PC-3 (cell line): ENCODE results near the gene UGCG. TPM values are rescaled to one million over a fixed set of nuclear protein-coding genes. Genes with fewer than 3 reads are reported as not detected.

ENCODE experiments used
- ATAC-seq: fragments of 200-7000 bp; cut with Tn5 transposase; 2 replicates; pipeline ENCODE4 v1.9.1; 2020; ENCODE audit warnings: mild to moderate bottlenecking, moderate library complexity
- BruUV-seq: library from RNA; stranded (reverse); fragments of 400-500 nt; replicated peaks from 2 replicates; lab custom pipeline; 2021; lab: Mats Ljungman, UMichigan
- CTCF ChIA-PET: fragments of 300-600 bp; sonication (Branson Sonifier 250); formaldehyde crosslinking; loops from one replicate; lab custom pipeline; 2022; ENCODE audit warnings: antibody characterized with exemption; lab: Charles Lee
- POLR2A ChIA-PET: fragments of 300-600 bp; sonication (Branson Sonifier 250); formaldehyde crosslinking; loops from one replicate; lab custom pipeline; 2022; ENCODE audit warnings: antibody characterized with exemption; ENCODE audit not compliant: unreplicated experiment; lab: Charles Lee
- DNase-seq: peaks from one replicate; pipeline ENCODE4 v3.0.0-alpha.2; 2015
- H2AFZ ChIP-seq: fragments of 300-600 bp; sonication (generic); 2 replicates; pipeline ENCODE4 v1.6.0; 2016; ENCODE audit warnings: antibody characterized with exemption, low read length
- H3F3A ChIP-seq: fragments of 300-600 bp; sonication (generic); one replicate; pipeline ENCODE4 v1.6.0; 2017; ENCODE audit warnings: antibody characterized with exemption, low read length, control low read depth, mild to moderate bottlenecking; ENCODE audit not compliant: unreplicated experiment
- H3K27ac ChIP-seq: fragments of 300-600 bp; sonication (generic); 2 replicates; pipeline ENCODE4 v1.5.1; 2016; ENCODE audit warnings: mild to moderate bottlenecking, low read length
- H3K27me3 ChIP-seq: fragments of 300-600 bp; sonication (generic); 2 replicates; pipeline ENCODE4 v1.6.1; 2016; ENCODE audit warnings: low read length, mixed read lengths
- H3K36me3 ChIP-seq: fragments of 300-600 bp; sonication (generic); 2 replicates; pipeline ENCODE4 v1.6.1; 2016; ENCODE audit warnings: low read depth, mixed run types, low read length, mixed read lengths
- H3K4me1 ChIP-seq: fragments of 300-600 bp; sonication (generic); 2 replicates; pipeline ENCODE4 v1.5.1; 2016; ENCODE audit warnings: low read length; ENCODE audit not compliant: insufficient read depth
- H3K4me2 ChIP-seq: fragments of 300-600 bp; sonication (generic); 2 replicates; pipeline ENCODE4 v1.6.0; 2016; ENCODE audit warnings: low read length
- H3K4me3 ChIP-seq: fragments of 300-600 bp; sonication (generic); 2 replicates; pipeline ENCODE4 v1.5.1; 2016; ENCODE audit warnings: mild to moderate bottlenecking, low read length, mixed read lengths
- H3K79me2 ChIP-seq: fragments of 300-600 bp; sonication (generic); 2 replicates; pipeline ENCODE4 v1.6.1; 2017; ENCODE audit warnings: low read length, mixed read lengths
- H3K9ac ChIP-seq: fragments of 300-600 bp; sonication (generic); 2 replicates; pipeline ENCODE4 v1.6.0; 2016; ENCODE audit warnings: mild to moderate bottlenecking, low read length
- H3K9me2 ChIP-seq: fragments of 300-600 bp; sonication (generic); replicated peaks from 2 replicates; pipeline ENCODE4 v1.6.1; 2016; ENCODE audit warnings: mixed run types, low read length, mixed read lengths
- H3K9me3 ChIP-seq: fragments of 300-600 bp; sonication (generic); 2 replicates; pipeline ENCODE4 v1.6.1; 2016; ENCODE audit warnings: low read length, mixed read lengths
- H4K20me1 ChIP-seq: fragments of 300-600 bp; sonication (generic); 2 replicates; pipeline ENCODE4 v1.6.1; 2016; ENCODE audit warnings: low read length, mixed read lengths
- EZH2 ChIP-seq: fragments of 300-600 bp; sonication (generic); IDR thresholded peaks from one replicate; pipeline ENCODE4 v1.6.1; 2017; ENCODE audit warnings: antibody characterized with exemption, mild to moderate bottlenecking, low read length; ENCODE audit not compliant: unreplicated experiment
- EZH2phosphoT487 ChIP-seq: fragments of 300-600 bp; sonication (generic); IDR thresholded peaks from 2 replicates; pipeline ENCODE4 v1.6.1; 2018; ENCODE audit warnings: mild to moderate bottlenecking, antibody characterized with exemption, low read length, borderline replicate concordance
- intact Hi-C: fragments of 100-400 bp; cut with micrococcal nuclease; formaldehyde crosslinking; loops from 2 replicates; pipeline ENCODE4 v1.9.0; 2023
- total RNA-seq: library from RNA; depleted of rRNA; stranded (reverse); fragments of >200 nt; gene quantifications from 2 replicates; pipeline ENCODE4 v1.2.3, GENCODE V29; 2014
- TF ChIP-seq, protein P1 (sequence below): fragments of 300-600 bp; sonication (generic); conservative IDR thresholded peaks from 2 replicates; pipeline ENCODE4 v1.5.1; 2017; ENCODE audit warnings: antibody characterized with exemption, low read depth, mild to moderate bottlenecking, low read length

Gene UGCG
- total RNA-seq, 1 experiment from 2014 or later = 29.4 TPM

DNA sequence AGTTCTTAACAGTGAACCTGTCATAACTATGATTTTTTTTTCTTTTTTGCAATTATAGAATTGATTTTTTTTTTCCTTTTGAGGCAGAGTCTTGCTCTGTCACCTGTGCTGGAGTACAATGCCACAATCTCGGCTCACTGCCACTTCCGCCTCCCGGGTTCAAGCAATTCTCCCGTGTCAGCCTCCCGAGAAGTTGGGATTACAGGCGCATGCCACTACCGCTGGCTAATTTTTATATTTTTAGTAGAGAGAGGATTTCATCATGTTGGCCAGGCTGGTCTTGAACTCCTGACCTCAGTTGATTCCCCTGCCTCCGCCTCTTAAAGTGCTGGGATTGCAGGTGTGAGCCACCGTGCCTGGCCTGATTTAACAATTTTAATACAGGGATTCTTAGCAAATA, 21.4 kb downstream of the UGCG start:
- no peak overlapping the region for H3K9ac ChIP-seq
- ChIA-PET POLR2A (no interaction called here), CTCF (no interaction called here)
- intact Hi-C loops = no loop called here
- H3K27ac ChIP-seq = no peak overlapping the region
- BruUV-seq = no TSS peak
- H3K4me1 ChIP-seq = no peaks in the 10 kb centered on the region
- H3F3A ChIP-seq = no peaks in the 10 kb centered on the region
- no peak for DNase-seq
- no peaks in the 10 kb centered on the region for H3K9me2 ChIP-seq
- no peak overlapping the region for H3K4me2 ChIP-seq
- no peak overlapping the region for H2AFZ ChIP-seq
- no peak for ATAC-seq
- peaks cover 25% of the 10 kb centered on the region for H3K36me3 ChIP-seq
- TF ChIP-seq EZH2 (no peak), EZH2phosphoT487 (no peak)
- TF ChIP-seq, protein P1, sequence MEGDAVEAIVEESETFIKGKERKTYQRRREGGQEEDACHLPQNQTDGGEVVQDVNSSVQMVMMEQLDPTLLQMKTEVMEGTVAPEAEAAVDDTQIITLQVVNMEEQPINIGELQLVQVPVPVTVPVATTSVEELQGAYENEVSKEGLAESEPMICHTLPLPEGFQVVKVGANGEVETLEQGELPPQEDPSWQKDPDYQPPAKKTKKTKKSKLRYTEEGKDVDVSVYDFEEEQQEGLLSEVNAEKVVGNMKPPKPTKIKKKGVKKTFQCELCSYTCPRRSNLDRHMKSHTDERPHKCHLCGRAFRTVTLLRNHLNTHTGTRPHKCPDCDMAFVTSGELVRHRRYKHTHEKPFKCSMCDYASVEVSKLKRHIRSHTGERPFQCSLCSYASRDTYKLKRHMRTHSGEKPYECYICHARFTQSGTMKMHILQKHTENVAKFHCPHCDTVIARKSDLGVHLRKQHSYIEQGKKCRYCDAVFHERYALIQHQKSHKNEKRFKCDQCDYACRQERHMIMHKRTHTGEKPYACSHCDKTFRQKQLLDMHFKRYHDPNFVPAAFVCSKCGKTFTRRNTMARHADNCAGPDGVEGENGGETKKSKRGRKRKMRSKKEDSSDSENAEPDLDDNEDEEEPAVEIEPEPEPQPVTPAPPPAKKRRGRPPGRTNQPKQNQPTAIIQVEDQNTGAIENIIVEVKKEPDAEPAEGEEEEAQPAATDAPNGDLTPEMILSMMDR = no peak
- no peaks in the 10 kb centered on the region for H3K9me3 ChIP-seq
- peaks cover 99% of the 10 kb centered on the region for H3K79me2 ChIP-seq
- no peaks in the 10 kb centered on the region for H3K27me3 ChIP-seq
- peaks cover 13% of the 10 kb centered on the region; the same call in 1 of the 2 replicates for H4K20me1 ChIP-seq
- no peak overlapping the region for H3K4me3 ChIP-seq

DNA sequence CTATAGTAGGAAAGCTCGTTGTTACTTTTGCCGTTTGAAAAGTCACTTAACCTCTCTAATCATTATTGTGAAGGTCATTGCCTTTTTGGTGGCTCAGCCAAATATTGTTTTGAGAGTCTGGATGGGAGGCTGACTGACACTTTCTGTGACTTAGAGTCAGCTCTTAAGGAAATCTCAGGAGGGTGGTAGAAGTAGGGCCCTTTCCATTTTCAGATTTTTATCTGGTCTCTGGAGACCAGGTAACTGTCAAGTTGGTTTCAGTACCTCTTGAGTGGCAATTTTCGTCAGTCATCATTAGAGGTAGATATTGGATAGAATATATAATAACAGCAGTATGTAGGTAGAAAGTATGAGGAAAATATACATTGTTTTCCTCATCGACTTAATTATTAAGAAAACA, 23.3 kb downstream of the UGCG start:
- CTCF ChIA-PET = no interaction called here
- no peaks in the 10 kb centered on the region for H3K27me3 ChIP-seq
- POLR2A ChIA-PET = no interaction called here
- peaks cover 91% of the 10 kb centered on the region for H3K79me2 ChIP-seq
- no peak overlapping the region for H3K4me3 ChIP-seq
- no TSS peak for BruUV-seq
- no peaks in the 10 kb centered on the region for H3K4me1 ChIP-seq
- DNase-seq (no peak), ATAC-seq (no peak)
- H3K9me3 ChIP-seq = no peaks in the 10 kb centered on the region
- H3K9ac ChIP-seq = no peak overlapping the region
- H3K36me3 ChIP-seq = peaks cover 30% of the 10 kb centered on the region
- H2AFZ ChIP-seq = no peak overlapping the region
- intact Hi-C loops = no loop called here
- H4K20me1 ChIP-seq = peaks cover under 1% of the 10 kb centered on the region; the same call in 1 of the 2 replicates
- no peak overlapping the region for H3K4me2 ChIP-seq
- no peaks in the 10 kb centered on the region for H3K9me2 ChIP-seq
- TF ChIP-seq EZH2phosphoT487 (no peak), EZH2 (no peak)
- TF ChIP-seq, protein P1 = no peak
- H3F3A ChIP-seq = no peaks in the 10 kb centered on the region
- no peak overlapping the region for H3K27ac ChIP-seq

DNA sequence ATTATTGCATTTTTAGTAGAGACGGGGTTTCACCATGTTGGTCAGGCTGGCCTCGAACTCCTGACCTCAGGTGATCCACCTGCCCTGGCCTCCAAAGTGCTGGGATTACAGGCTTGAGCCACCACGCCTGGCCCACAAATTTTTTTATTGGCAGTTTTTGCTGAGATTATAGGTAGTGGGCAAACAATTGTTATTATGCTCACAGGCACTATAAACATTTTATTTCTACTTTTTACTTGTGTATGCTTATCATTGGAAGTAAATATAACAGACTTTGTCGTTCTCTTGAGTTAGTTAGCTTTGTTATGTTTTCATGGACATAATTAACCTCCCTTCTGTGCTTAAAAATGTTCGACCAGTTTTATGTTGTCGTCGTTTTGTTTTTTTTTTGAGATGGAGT, 23.9 kb downstream of the UGCG start:
- CTCF ChIA-PET = no interaction called here
- Histone ChIP-seq H3K27ac (no peak overlapping the region), H3F3A (no peaks in the 10 kb centered on the region), H4K20me1 (no peaks in the 10 kb centered on the region), H3K9me3 (no peaks in the 10 kb centered on the region), H3K79me2 (peaks cover 91% of the 10 kb centered on the region), H3K9ac (no peak overlapping the region), H3K27me3 (no peaks in the 10 kb centered on the region), H3K4me3 (no peak overlapping the region), H3K4me2 (no peak overlapping the region), H3K4me1 (no peaks in the 10 kb centered on the region), H3K9me2 (no peaks in the 10 kb centered on the region), H3K36me3 (peaks cover 32% of the 10 kb centered on the region), H2AFZ (no peak overlapping the region)
- intact Hi-C loops = no loop called here
- ATAC-seq (no peak), DNase-seq (no peak)
- no TSS peak for BruUV-seq
- TF ChIP-seq EZH2phosphoT487 = no peak
- TF ChIP-seq, protein P1 = no peak
- no peak for TF ChIP-seq EZH2
- POLR2A ChIA-PET = interaction anchor here (0.7 kb wide), 1 partner anchor 100 kb away, joined by 21 read pairs; no protein-coding TSS in a partner anchor
